ENCODE data around the gene OSR1.

DNA sequence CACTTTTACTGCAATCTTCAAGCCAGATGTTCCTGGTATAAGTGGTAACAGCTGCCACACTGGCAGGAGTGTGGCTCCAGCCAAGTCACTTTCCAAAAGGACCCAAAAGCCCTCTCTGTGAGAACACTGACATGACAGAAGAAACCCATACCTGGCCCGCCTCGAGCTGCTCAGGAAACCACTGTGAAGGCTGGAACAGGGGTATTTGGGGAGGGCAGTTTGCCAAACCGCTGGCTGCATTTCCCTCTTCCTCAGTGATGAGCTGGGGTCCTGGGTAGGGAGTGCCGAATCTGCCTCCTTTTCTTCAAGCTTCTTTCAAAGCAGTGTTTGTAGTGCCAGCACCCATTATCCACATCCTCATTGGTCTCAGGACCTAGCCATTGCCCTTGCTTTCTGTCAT is 10.3 kb upstream of the OSR1 start:
- TF ChIP-seq, protein P1, sequence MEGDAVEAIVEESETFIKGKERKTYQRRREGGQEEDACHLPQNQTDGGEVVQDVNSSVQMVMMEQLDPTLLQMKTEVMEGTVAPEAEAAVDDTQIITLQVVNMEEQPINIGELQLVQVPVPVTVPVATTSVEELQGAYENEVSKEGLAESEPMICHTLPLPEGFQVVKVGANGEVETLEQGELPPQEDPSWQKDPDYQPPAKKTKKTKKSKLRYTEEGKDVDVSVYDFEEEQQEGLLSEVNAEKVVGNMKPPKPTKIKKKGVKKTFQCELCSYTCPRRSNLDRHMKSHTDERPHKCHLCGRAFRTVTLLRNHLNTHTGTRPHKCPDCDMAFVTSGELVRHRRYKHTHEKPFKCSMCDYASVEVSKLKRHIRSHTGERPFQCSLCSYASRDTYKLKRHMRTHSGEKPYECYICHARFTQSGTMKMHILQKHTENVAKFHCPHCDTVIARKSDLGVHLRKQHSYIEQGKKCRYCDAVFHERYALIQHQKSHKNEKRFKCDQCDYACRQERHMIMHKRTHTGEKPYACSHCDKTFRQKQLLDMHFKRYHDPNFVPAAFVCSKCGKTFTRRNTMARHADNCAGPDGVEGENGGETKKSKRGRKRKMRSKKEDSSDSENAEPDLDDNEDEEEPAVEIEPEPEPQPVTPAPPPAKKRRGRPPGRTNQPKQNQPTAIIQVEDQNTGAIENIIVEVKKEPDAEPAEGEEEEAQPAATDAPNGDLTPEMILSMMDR (IDR thresholded peaks at IDR 0.05) = no peak
- no peak for TF ChIP-seq POLR2A (IDR thresholded peaks at IDR 0.05)
